CD4-positive, alpha-beta memory T cell (primary cell): ENCODE results near the gene ASPM. TPM values are rescaled to one million over a fixed set of nuclear protein-coding genes. Genes with fewer than 3 reads are reported as not detected.
A peak's percentile ranks its signal among the peaks of the same experiment; 100 is the strongest.

Source experiments
- CTCF ChIA-PET: fragments of 350-600 bp; sonication (Branson Sonifier 250); formaldehyde crosslinking; loops from one replicate; lab custom pipeline; 2021; ENCODE audit warnings: inconsistent platforms; ENCODE audit not compliant: partially characterized antibody; lab: Charles Lee
- POLR2A ChIA-PET: fragments of 350-600 bp; sonication (Branson Sonifier 250); formaldehyde crosslinking; loops from one replicate; lab custom pipeline; 2021; ENCODE audit not compliant: partially characterized antibody; lab: Charles Lee
- DNase-seq, 5 donors: peaks; one replicate each; pipeline versions ENCODE4 v3.0.0 to v3.0.0-alpha.2; 2020 to 2022; ENCODE audit warnings: mixed read lengths in 1 of 5
- H3K27ac ChIP-seq: one replicate; pipeline ENCODE4 v1.7.0; 2013; ENCODE audit warnings: low read depth, low read length
- H3K27me3 ChIP-seq: 2 replicates; pipeline ENCODE4 v1.7.0; 2013; ENCODE audit warnings: mild to moderate bottlenecking, low read length, moderate library complexity; ENCODE audit not compliant: insufficient read depth
- H3K36me3 ChIP-seq: 2 replicates; pipeline ENCODE4 v1.7.0; 2013; ENCODE audit warnings: mild to moderate bottlenecking, low read length, moderate library complexity; ENCODE audit not compliant: insufficient read depth
- H3K4me1 ChIP-seq: 2 replicates; pipeline ENCODE4 v1.7.0; 2013; ENCODE audit warnings: mild to moderate bottlenecking, low read length, moderate library complexity; ENCODE audit not compliant: insufficient read depth
- H3K4me3 ChIP-seq, 2 donors: one replicate each; pipeline ENCODE4 v1.7.0; 2013; ENCODE audit warnings: low read length in 2 of 2, mild to moderate bottlenecking in 1 of 2
- H3K9me3 ChIP-seq, 2 donors: one replicate each; pipeline ENCODE4 v1.7.0; 2013; ENCODE audit warnings: low read length in 2 of 2, control low read depth in 1 of 2; ENCODE audit not compliant: control insufficient read depth in 1 of 2
- H3K27ac Mint-ChIP-seq, 7 donors: one replicate each; pipeline ENCODE4 v1.8.0; 2020 to 2021; ENCODE audit warnings: mixed read lengths in 7 of 7, mild to moderate bottlenecking in 6 of 7, inconsistent platforms in 3 of 7, moderate library complexity in 3 of 7
- H3K27me3 Mint-ChIP-seq, 2 donors: one replicate each; pipeline ENCODE4 v1.8.0; 2020 to 2021; ENCODE audit warnings: mixed read lengths in 2 of 2
- H3K36me3 Mint-ChIP-seq, 2 donors: one replicate each; pipeline ENCODE4 v1.8.0; 2020 to 2021; ENCODE audit warnings: mixed read lengths in 2 of 2, inconsistent platforms in 1 of 2, mild to moderate bottlenecking in 1 of 2
- H3K4me1 Mint-ChIP-seq, 4 donors: one replicate each; pipeline ENCODE4 v1.8.0; 2020 to 2021; ENCODE audit warnings: mixed read lengths in 4 of 4, mild to moderate bottlenecking in 1 of 4
- H3K4me3 Mint-ChIP-seq, 8 donors: one replicate each; pipeline ENCODE4 v1.8.0; 2020 to 2021; ENCODE audit warnings: mixed read lengths in 8 of 8, mild to moderate bottlenecking in 7 of 8, moderate library complexity in 6 of 8, inconsistent platforms in 3 of 8
- H3K9me3 Mint-ChIP-seq, 8 donors: one replicate each; pipeline ENCODE4 v1.8.0; 2020 to 2021; ENCODE audit warnings: mixed read lengths in 8 of 8, mild to moderate bottlenecking in 5 of 8, inconsistent platforms in 3 of 8, moderate library complexity in 1 of 8
- intact Hi-C: fragments of 100-400 bp; cut with micrococcal nuclease; formaldehyde crosslinking; loops from one replicate; pipeline ENCODE4 v1.15.1; 2023
- polyA plus RNA-seq, 2 donors: library from polyadenylated mRNA; unstranded; fragments of 300-500 nt; fragmentation: Illumina TruSeq; gene quantifications; one replicate each; pipeline ENCODE4 v1.2.3, GENCODE V29; 2021
- total RNA-seq, 2 experiments: library from RNA; stranded (reverse); gene quantifications; one replicate each; pipeline ENCODE4 v1.2.3, GENCODE V29; 2021

Gene ASPM
- total and polyA plus RNA-seq, 4 experiments from 2014 or later = 0.01 to 0.38 (median 0.30) TPM; not detected in 1

DNA sequence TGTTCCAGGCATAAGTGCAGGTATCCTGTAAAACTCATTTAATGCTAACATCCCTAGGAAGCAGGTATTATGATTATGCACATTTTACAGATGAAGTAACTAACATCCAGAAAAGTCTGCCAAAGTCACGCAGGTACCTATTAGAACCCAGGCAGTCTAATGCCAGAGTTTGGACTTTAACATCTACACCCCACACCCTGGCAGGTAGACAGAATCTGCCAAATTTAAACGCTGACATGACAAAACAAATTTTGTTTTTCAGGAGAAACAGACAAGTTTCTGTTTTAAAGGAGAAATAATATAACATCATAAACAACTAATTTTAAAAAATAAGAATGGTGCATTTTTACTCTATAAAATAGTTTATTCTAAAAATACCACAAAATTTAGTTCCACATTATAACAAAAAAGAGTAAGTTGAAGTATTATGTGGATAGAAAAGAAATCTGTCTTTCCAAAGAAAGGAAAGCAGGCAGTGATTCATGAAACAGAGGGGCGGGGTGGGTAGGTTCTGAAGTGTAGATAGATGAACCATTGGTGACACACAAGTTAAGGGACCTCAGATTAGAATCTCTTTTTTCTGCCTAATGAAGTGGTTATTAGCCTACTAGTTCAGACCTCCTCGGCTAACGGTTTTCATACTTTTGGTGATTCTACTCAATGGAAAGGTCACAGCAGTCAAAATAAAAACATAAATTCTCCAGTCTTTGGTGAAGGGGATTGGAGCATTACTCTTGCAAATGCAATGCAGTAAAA lies 1.7 kb downstream of the ASPM start:
- Mint-ChIP-seq H3K4me1 (peaks cover 20 to 31% (median 21%) of the 10 kb centered on the region in 4 donors), H3K27me3 (peaks cover 0 to 4% of the 10 kb centered on the region in 2 donors), H3K36me3 (peaks cover 0 to 4% of the 10 kb centered on the region in 2 donors), H3K4me3 (peak overlapping the region; percentile 71 to 94 (median 91)), H3K9me3 (peaks cover 0 to 5% (median 0%) of the 10 kb centered on the region in 8 donors), H3K27ac (peak overlapping the region in 4 of 7 donors; percentile 1 to 91 (median 8))
- POLR2A ChIA-PET = no interaction called here
- Histone ChIP-seq H3K36me3 (no peaks in the 10 kb centered on the region), H3K9me3 (no peaks in the 10 kb centered on the region), H3K4me1 (peaks cover 32% of the 10 kb centered on the region), H3K27me3 (no peaks in the 10 kb centered on the region), H3K27ac (no peak overlapping the region), H3K4me3 (peak overlapping the region in 1 of 2 donors; percentile 76)
- CTCF ChIA-PET = no interaction called here
- intact Hi-C loops = no loop called here
- peak in 1 of 5 donors; percentile 38 for DNase-seq

- H3K36me3 Mint-ChIP-seq = peaks cover 0 to 4% of the 10 kb centered on the region in 2 donors
- Histone ChIP-seq H3K27ac (no peak overlapping the region), H3K4me3 (no peak overlapping the region), H3K4me1 (peaks cover 36% of the 10 kb centered on the region), H3K27me3 (no peaks in the 10 kb centered on the region), H3K36me3 (no peaks in the 10 kb centered on the region), H3K9me3 (no peaks in the 10 kb centered on the region)
- ChIA-PET CTCF (interaction anchor here (0.7 to 1.1 kb wide), 3 partner anchors 12 to 104 kb away, joined by 3 read pairs; no protein-coding TSS in a partner anchor), POLR2A (interaction anchor here (2.1 kb wide), 1 partner anchor 12 kb away, joined by 4 read pairs; no protein-coding TSS in a partner anchor)
- peaks cover 0 to 4% of the 10 kb centered on the region in 2 donors for H3K27me3 Mint-ChIP-seq
- peak overlapping the region in 1 of 8 donors; percentile 39 for H3K4me3 Mint-ChIP-seq
- peaks cover 22 to 36% (median 26%) of the 10 kb centered on the region in 4 donors for H3K4me1 Mint-ChIP-seq
- H3K27ac Mint-ChIP-seq = no peak overlapping the region
- intact Hi-C loops = no loop called here
- H3K9me3 Mint-ChIP-seq = peaks cover 0 to 5% (median 0%) of the 10 kb centered on the region in 8 donors
- DNase-seq = no peak
Measured at GRCh38 chr1:197143276-197143675, 3.2 kb downstream of the ASPM start.

DNA sequence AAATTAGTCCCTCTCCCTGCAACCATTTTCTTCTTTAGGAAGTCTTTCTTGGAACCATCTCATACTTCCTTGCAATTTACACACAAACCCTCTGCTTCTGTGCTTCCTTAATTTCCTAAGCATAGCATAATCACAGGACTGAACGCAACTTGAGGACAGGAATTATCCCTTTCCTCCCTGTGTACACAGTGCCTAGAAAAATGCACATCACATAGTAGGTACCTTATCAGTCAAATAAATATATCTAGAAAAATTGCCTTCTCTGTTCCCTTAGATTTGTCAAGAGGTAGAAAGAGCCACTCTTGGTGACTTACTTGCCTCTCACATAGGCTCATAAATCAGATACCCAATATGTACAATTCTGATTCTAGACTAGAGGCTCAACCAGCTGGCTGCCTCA lies 4.9 kb downstream of the ASPM start:
- H3K4me3 Mint-ChIP-seq = peak overlapping the region in 2 of 8 donors; percentile 21
- Histone ChIP-seq H3K36me3 (no peaks in the 10 kb centered on the region), H3K9me3 (no peaks in the 10 kb centered on the region), H3K27me3 (no peaks in the 10 kb centered on the region), H3K4me3 (no peak overlapping the region), H3K27ac (no peak overlapping the region), H3K4me1 (peaks cover 36% of the 10 kb centered on the region)
- peak in 1 of 5 donors; percentile 6 for DNase-seq
- ChIA-PET CTCF (no interaction called here), POLR2A (interaction anchor here (2.1 kb wide), 1 partner anchor 10 kb away, joined by 4 read pairs; no protein-coding TSS in a partner anchor)
- intact Hi-C loops = no loop called here
- peaks cover 0 to 4% of the 10 kb centered on the region in 2 donors for H3K27me3 Mint-ChIP-seq
- H3K9me3 Mint-ChIP-seq = peaks cover 0 to 3% (median 0%) of the 10 kb centered on the region in 8 donors
- H3K27ac Mint-ChIP-seq = no peak overlapping the region
- H3K4me1 Mint-ChIP-seq = peaks cover 21 to 30% (median 23%) of the 10 kb centered on the region in 4 donors
- peaks cover 0 to 2% of the 10 kb centered on the region in 2 donors for H3K36me3 Mint-ChIP-seq

GRCh38 chr1:197140121-197140520 lies 6.3 kb downstream of the ASPM start:
- Histone ChIP-seq H3K36me3 (no peaks in the 10 kb centered on the region), H3K27me3 (no peaks in the 10 kb centered on the region), H3K9me3 (no peaks in the 10 kb centered on the region), H3K27ac (peak overlapping the region; percentile 1), H3K4me3 (no peak overlapping the region), H3K4me1 (peaks cover 31% of the 10 kb centered on the region)
- ChIA-PET CTCF (no interaction called here), POLR2A (no interaction called here)
- no peak for DNase-seq
- intact Hi-C loops = no loop called here
- no peaks in the 10 kb centered on the region for H3K36me3 Mint-ChIP-seq
- no peak overlapping the region for H3K27ac Mint-ChIP-seq
- H3K27me3 Mint-ChIP-seq = peaks cover 0 to 3% of the 10 kb centered on the region in 2 donors
- peak overlapping the region in 2 of 8 donors; percentile 8 to 29 for H3K4me3 Mint-ChIP-seq
- no peaks in the 10 kb centered on the region for H3K9me3 Mint-ChIP-seq
- peaks cover 19 to 23% (median 22%) of the 10 kb centered on the region in 4 donors for H3K4me1 Mint-ChIP-seq

DNA sequence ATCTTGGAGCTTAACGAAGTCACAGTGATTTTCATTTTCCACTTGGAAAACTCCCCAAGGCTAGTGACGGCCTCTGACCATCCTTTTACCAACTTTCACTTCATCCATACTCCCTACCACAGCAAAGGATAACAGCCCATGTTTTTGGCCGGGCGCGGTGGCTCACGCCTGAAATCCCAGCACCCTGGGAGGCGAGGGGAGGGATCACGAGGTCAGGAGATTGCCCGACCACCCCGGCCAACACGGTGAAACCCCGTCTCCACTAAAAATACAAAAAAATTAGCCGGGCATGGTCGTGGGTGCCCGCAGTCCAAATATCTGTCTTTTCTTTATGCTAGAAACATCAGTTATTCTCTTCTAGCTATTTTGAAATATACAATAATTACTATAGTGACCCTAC lies 7.3 kb downstream of the ASPM start:
- H3K36me3 Mint-ChIP-seq = no peaks in the 10 kb centered on the region
- no peak overlapping the region for H3K27ac ChIP-seq
- H3K27me3 Mint-ChIP-seq = no peaks in the 10 kb centered on the region
- intact Hi-C loops = no loop called here
- DNase-seq = no peak
- H3K4me1 ChIP-seq = peaks cover 27% of the 10 kb centered on the region
- peak overlapping the region in 2 of 8 donors; percentile 6 to 31 for H3K4me3 Mint-ChIP-seq
- H3K9me3 Mint-ChIP-seq = no peaks in the 10 kb centered on the region
- POLR2A ChIA-PET = no interaction called here
- no peaks in the 10 kb centered on the region for H3K27me3 ChIP-seq
- no peaks in the 10 kb centered on the region for H3K36me3 ChIP-seq
- H3K4me3 ChIP-seq = no peak overlapping the region
- no peaks in the 10 kb centered on the region for H3K9me3 ChIP-seq
- peaks cover 16 to 27% (median 19%) of the 10 kb centered on the region in 4 donors for H3K4me1 Mint-ChIP-seq
- CTCF ChIA-PET = interaction anchor here (0.8 kb wide), 1 partner anchor 9 kb away, joined by 3 read pairs; no protein-coding TSS in a partner anchor
- H3K27ac Mint-ChIP-seq = peak overlapping the region in 1 of 7 donors; percentile 81

- intact Hi-C loops = no loop called here
- DNase-seq = no peak
- H3K27ac Mint-ChIP-seq = no peak overlapping the region
- H3K4me1 Mint-ChIP-seq = peaks cover 10 to 23% (median 16%) of the 10 kb centered on the region in 4 donors
- H3K4me1 ChIP-seq = peaks cover 27% of the 10 kb centered on the region
- no peaks in the 10 kb centered on the region for H3K9me3 Mint-ChIP-seq
- H3K9me3 ChIP-seq = no peaks in the 10 kb centered on the region
- no peak overlapping the region for H3K4me3 ChIP-seq
- H3K36me3 Mint-ChIP-seq = no peaks in the 10 kb centered on the region
- H3K36me3 ChIP-seq = no peaks in the 10 kb centered on the region
- no peaks in the 10 kb centered on the region for H3K27me3 Mint-ChIP-seq
- CTCF ChIA-PET = no interaction called here
- H3K4me3 Mint-ChIP-seq = no peak overlapping the region
- H3K27ac ChIP-seq = no peak overlapping the region
- H3K27me3 ChIP-seq = no peaks in the 10 kb centered on the region
- POLR2A ChIA-PET = no interaction called here
Measured at GRCh38 chr1:197137322-197137721, 9.1 kb downstream of the ASPM start.

GRCh38 chr1:197130677-197131304 lies 15.7 kb downstream of the ASPM start:
- Mint-ChIP-seq H3K36me3 (no peaks in the 10 kb centered on the region), H3K9me3 (no peaks in the 10 kb centered on the region), H3K27ac (no peak overlapping the region), H3K4me3 (no peak overlapping the region), H3K27me3 (no peaks in the 10 kb centered on the region), H3K4me1 (peaks cover 0 to 4% (median 3%) of the 10 kb centered on the region in 4 donors)
- Histone ChIP-seq H3K27ac (no peak overlapping the region), H3K4me3 (no peak overlapping the region), H3K9me3 (no peaks in the 10 kb centered on the region), H3K4me1 (no peaks in the 10 kb centered on the region), H3K27me3 (no peaks in the 10 kb centered on the region), H3K36me3 (no peaks in the 10 kb centered on the region)
- intact Hi-C loops = no loop called here
- CTCF ChIA-PET = interaction anchor here (0.5 to 1.1 kb wide), 2 partner anchors 12 to 249 kb away, joined by 3 read pairs; no protein-coding TSS in a partner anchor
- no peak for DNase-seq
- POLR2A ChIA-PET = interaction anchor here (1.2 kb wide), 1 partner anchor 12 kb away, joined by 4 read pairs; no protein-coding TSS in a partner anchor
